HG03558 (cell line): ENCODE data around the gene SCN8A.

Source experiments
- ATAC-seq: cut with Tn5 transposase; IDR thresholded peaks from one replicate; pipeline ENCODE4 v1.9.1; 2021; ENCODE audit warnings: moderate number of reproducible peaks; ENCODE audit not compliant: unreplicated experiment; ENCODE audit errors: extremely low read depth

The SCN8A gene

GRCh38 chr12:51663390-51663789 is 72.4 kb downstream of the SCN8A start:
- no peak for ATAC-seq

- no peak for ATAC-seq
Observed at GRCh38 chr12:51666696-51667095, 75.7 kb downstream of the SCN8A start.

- ATAC-seq = no peak
Observed at GRCh38 chr12:51667269-51667668, 76.2 kb downstream of the SCN8A start.

GRCh38 chr12:51669271-51669670 is 78.2 kb downstream of the SCN8A start:
- no peak for ATAC-seq

- no peak for ATAC-seq
Observed at GRCh38 chr12:51669996-51670395, 79.0 kb downstream of the SCN8A start.

GRCh38 chr12:51672334-51672733 is 81.3 kb downstream of the SCN8A start:
- ATAC-seq = no peak

GRCh38 chr12:51675071-51675803 is 84.2 kb downstream of the SCN8A start:
- no peak for ATAC-seq

GRCh38 chr12:51676875-51677274 is 85.8 kb downstream of the SCN8A start:
- ATAC-seq = no peak

GRCh38 chr12:51677284-51677968 is 86.4 kb downstream of the SCN8A start:
- no peak for ATAC-seq

GRCh38 chr12:51678086-51678724 is 87.2 kb downstream of the SCN8A start:
- ATAC-seq = no peak

GRCh38 chr12:51682981-51683380 is 91.9 kb downstream of the SCN8A start:
- no peak for ATAC-seq

- no peak for ATAC-seq
Observed at GRCh38 chr12:51683763-51684357, 92.8 kb downstream of the SCN8A start.

- ATAC-seq = no peak
Observed at GRCh38 chr12:51686727-51687126, 95.7 kb downstream of the SCN8A start.

- no peak for ATAC-seq
Observed at GRCh38 chr12:51687177-51687576, 96.1 kb downstream of the SCN8A start.

GRCh38 chr12:51687614-51688013 is 96.6 kb downstream of the SCN8A start:
- ATAC-seq = no peak

GRCh38 chr12:51689983-51690382 is 99.0 kb downstream of the SCN8A start:
- no peak for ATAC-seq

- no peak for ATAC-seq
Observed at GRCh38 chr12:51692016-51692415, 101.0 kb downstream of the SCN8A start.

- ATAC-seq = no peak
Observed at GRCh38 chr12:51693569-51693968, 102.5 kb downstream of the SCN8A start.

GRCh38 chr12:51694146-51694545 is 103.1 kb downstream of the SCN8A start:
- ATAC-seq = no peak

- no peak for ATAC-seq
Observed at GRCh38 chr12:51695241-51696010, 104.4 kb downstream of the SCN8A start.
